HG03571 (cell line): ENCODE data around the gene STX1A.
A peak's percentile ranks its signal among the peaks of the same experiment; 100 is the strongest.

Experiments
- ATAC-seq: cut with Tn5 transposase; IDR thresholded peaks from one replicate; pipeline ENCODE4 v1.9.1; 2021; ENCODE audit not compliant: unreplicated experiment

Gene STX1A

GRCh38 chr7:73718905-73719805 is at the start of gene STX1A:
TSS of gene STX1A (minus strand) at chr7:73719669. CDS start at chr7:73719631, 38 bp downstream.
- ATAC-seq: peak; percentile 64

GRCh38 chr7:73768641-73769480 is 49.4 kb upstream of the STX1A start:
- no peak for ATAC-seq

- ATAC-seq: no peak
Measured at GRCh38 chr7:73766556-73767229, 47.2 kb upstream of the STX1A start.

- no peak for ATAC-seq
Measured at GRCh38 chr7:73762659-73762999, 43.2 kb upstream of the STX1A start.

GRCh38 chr7:73761854-73762658 is 42.6 kb upstream of the STX1A start:
- ATAC-seq: no peak

- ATAC-seq: no peak
Measured at GRCh38 chr7:73758581-73759138, 39.2 kb upstream of the STX1A start.

GRCh38 chr7:73749931-73750776 is 30.7 kb upstream of the STX1A start:
- no peak for ATAC-seq

- no peak for ATAC-seq
Measured at GRCh38 chr7:73746378-73746777, 26.9 kb upstream of the STX1A start.

GRCh38 chr7:73742753-73743641 is 23.5 kb upstream of the STX1A start:
- no peak for ATAC-seq

GRCh38 chr7:73742338-73742752 is 22.9 kb upstream of the STX1A start:
- ATAC-seq: no peak

GRCh38 chr7:73741600-73741999 is 22.1 kb upstream of the STX1A start:
- ATAC-seq: no peak

GRCh38 chr7:73740771-73741170 is 21.3 kb upstream of the STX1A start:
- ATAC-seq: no peak

- ATAC-seq: no peak
Measured at GRCh38 chr7:73740212-73740611, 20.7 kb upstream of the STX1A start.

- no peak for ATAC-seq
Measured at GRCh38 chr7:73739387-73739767, 19.9 kb upstream of the STX1A start.

GRCh38 chr7:73738612-73739386 is 19.3 kb upstream of the STX1A start, which contains the start of gene ABHD11:
TSS of gene ABHD11 (minus strand) at chr7:73738802. CDS start at chr7:73738770, 32 bp downstream.
- ATAC-seq: peak; percentile 79

GRCh38 chr7:73738220-73738611 is 18.7 kb upstream of the STX1A start:
- no peak for ATAC-seq

GRCh38 chr7:73737491-73738219 is 18.2 kb upstream of the STX1A start:
- no peak for ATAC-seq
